HG03460 (cell line): ENCODE data around the gene N4BP2L2.

ENCODE experiments used
- ATAC-seq: cut with Tn5 transposase; IDR thresholded peaks from one replicate; pipeline ENCODE4 v1.9.1; 2021; ENCODE audit not compliant: unreplicated experiment

Gene N4BP2L2

DNA sequence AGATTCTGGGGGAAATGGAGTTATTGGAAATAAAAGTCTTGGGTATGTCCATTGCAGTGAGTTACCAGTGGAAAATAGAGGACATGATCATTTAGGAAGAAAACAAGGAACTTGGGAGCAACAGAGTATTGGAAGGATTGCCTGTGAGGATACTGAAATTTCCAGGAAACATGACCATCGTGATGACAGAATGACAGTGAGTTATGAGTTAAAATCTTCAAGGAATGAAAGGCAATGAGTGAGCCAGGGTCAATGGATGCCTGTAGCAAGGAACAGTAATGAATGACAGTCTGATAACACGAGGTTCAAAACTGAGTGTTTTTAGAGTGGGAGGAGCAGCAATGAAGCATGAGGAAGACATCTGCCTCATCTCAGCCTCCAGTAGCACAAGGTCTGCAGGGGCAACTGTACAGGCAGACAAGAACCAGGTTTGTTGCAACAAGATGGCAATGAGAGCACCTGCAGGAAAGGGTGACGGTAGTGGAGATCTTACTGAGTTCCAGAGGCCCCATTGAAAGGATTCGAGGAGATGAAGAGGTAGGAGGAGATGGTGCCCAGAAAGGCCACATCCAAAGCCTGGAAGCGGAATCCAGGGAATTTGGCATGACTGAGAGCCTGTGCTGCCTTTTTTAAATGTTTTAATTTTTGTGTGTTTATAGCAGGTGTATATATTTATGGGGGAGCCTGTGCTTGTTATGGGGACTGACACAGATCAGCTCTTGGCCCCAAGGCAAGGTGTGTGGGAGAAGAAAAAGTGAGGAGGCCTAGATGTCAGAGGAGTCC is 154.6 kb downstream of the N4BP2L2 start:
- ATAC-seq, result no peak
